Keratinocyte (primary cell): Measurements from ENCODE around the gene NOVA2. TPM values are rescaled to one million over a fixed set of nuclear protein-coding genes. Genes with fewer than 3 reads are reported as not detected.

Experiments used
- DNase-seq: peaks from one replicate; pipeline ENCODE4 v3.0.0-alpha.2; 2011; ENCODE audit warnings: low read depth, missing footprints, low spot score
- FAIRE-seq: peaks from 2 replicates; lab custom pipeline; 2011; peaks lifted over from hg19 to GRCh38; lab: Jason Lieb, UNC
- H2AFZ ChIP-seq: 2 replicates; pipeline ENCODE4 v1.6.0; 2012; ENCODE audit warnings: low read length, control low read depth, inconsistent platforms; ENCODE audit not compliant: control insufficient read depth
- H3K27ac ChIP-seq: 2 replicates; pipeline ENCODE4 v1.5.1; 2011; ENCODE audit warnings: low read length; ENCODE audit not compliant: control insufficient read depth, insufficient read depth
- H3K27me3 ChIP-seq: 3 replicates; pipeline ENCODE4 v1.6.0; 2011; ENCODE audit warnings: low read length; ENCODE audit not compliant: control insufficient read depth, insufficient read depth; ENCODE audit errors: extremely low read depth
- H3K36me3 ChIP-seq, 2 experiments: 2 replicates in 1 of 2; 3 replicates in 1 of 2; pipeline ENCODE4 v1.5.1; 2011; ENCODE audit warnings: low read length in 2 of 2, mild to moderate bottlenecking in 1 of 2; ENCODE audit not compliant: control insufficient read depth in 2 of 2, insufficient read depth in 2 of 2; ENCODE audit errors: extremely low read depth in 1 of 2
- H3K4me1 ChIP-seq: 3 replicates; pipeline ENCODE4 v1.5.1; 2011; ENCODE audit warnings: low read length; ENCODE audit not compliant: control insufficient read depth, insufficient read depth; ENCODE audit errors: extremely low read depth
- H3K4me2 ChIP-seq: 3 replicates; pipeline ENCODE4 v1.6.0; 2011; ENCODE audit warnings: low read depth, low read length; ENCODE audit not compliant: control insufficient read depth, insufficient read depth; ENCODE audit errors: extremely low read depth
- H3K4me3 ChIP-seq, 3 experiments: fragments of 200-600 bp in 1 of 3; sonication (generic) in 1 of 3; 2 replicates in 2 of 3; 3 replicates in 1 of 3; pipeline ENCODE4 v1.5.1; 2011 to 2016; ENCODE audit warnings: low read length in 3 of 3, mild to moderate bottlenecking in 3 of 3, control low read depth in 2 of 3, inconsistent platforms in 1 of 3, low read depth in 1 of 3, mixed read lengths in 1 of 3, mixed run types in 1 of 3, moderate library complexity in 1 of 3; ENCODE audit not compliant: control insufficient read depth in 2 of 3, insufficient read depth in 2 of 3; ENCODE audit errors: extremely low read depth in 1 of 3
- H3K79me2 ChIP-seq: 2 replicates; pipeline ENCODE4 v1.6.0; 2012; ENCODE audit warnings: low read length; ENCODE audit not compliant: control insufficient read depth, insufficient read depth
- H3K9ac ChIP-seq: 3 replicates; pipeline ENCODE4 v1.6.0; 2011; ENCODE audit warnings: low read length; ENCODE audit not compliant: control insufficient read depth, insufficient read depth; ENCODE audit errors: extremely low read depth
- H3K9me1 ChIP-seq: 3 replicates; pipeline ENCODE4 v1.6.0; 2011; ENCODE audit warnings: low read length; ENCODE audit not compliant: control insufficient read depth, insufficient read depth; ENCODE audit errors: extremely low read depth
- H3K9me3 ChIP-seq: 2 replicates; pipeline ENCODE4 v1.5.1; 2012; ENCODE audit warnings: low read depth, low read length; ENCODE audit not compliant: control insufficient read depth
- H4K20me1 ChIP-seq: 3 replicates; pipeline ENCODE4 v1.6.0; 2011; ENCODE audit warnings: low read length; ENCODE audit not compliant: control insufficient read depth, insufficient read depth; ENCODE audit errors: extremely low read depth
- EZH2 ChIP-seq: IDR thresholded peaks from one replicate; pipeline ENCODE4 v1.6.1; 2012; ENCODE audit warnings: inconsistent platforms, mild to moderate bottlenecking, low read length, moderate library complexity
- dilution Hi-C: fragments of 300-500 bp; cut with MboI; formaldehyde crosslinking; loops from one replicate; pipeline ENCODE4 v1.7.0; 2020; ENCODE audit warnings: low sequenced_read_pairs; ENCODE audit not compliant: extremely low pct_ligation_motif_present
- polyA plus RNA-seq, 5 experiments: library from polyadenylated mRNA; depleted of rRNA in 3 of 5; stranded (reverse) in 3 of 5; stranded (forward) in 1 of 5; unstranded in 1 of 5; fragments of >200 nt; gene quantifications; 1 replicate in 1 of 5; 2 replicates in 3 of 5; 3 replicates in 1 of 5; pipeline versions ENCODE4 v1.2.1 to v1.2.3, GENCODE V29; 2011 to 2012; ENCODE audit warnings: missing spikeins in 2 of 5, low read depth in 1 of 5, low replicate concordance in 1 of 5
- TF ChIP-seq, protein P1 (sequence below), 3 experiments: IDR thresholded peaks in 1 of 3; conservative IDR thresholded peaks in 1 of 3; optimal IDR thresholded peaks in 1 of 3; 2 replicates in 2 of 3; 3 replicates in 1 of 3; pipeline versions ENCODE3 to v1.5.1; 2011; ENCODE audit warnings: low read length in 3 of 3, mild to moderate bottlenecking in 3 of 3, moderate library complexity in 2 of 3, control low read depth in 1 of 3, inconsistent platforms in 1 of 3; ENCODE audit not compliant: insufficient read depth in 2 of 3; ENCODE audit errors: extremely low read depth in 1 of 3

NOVA2 gene
- polyA plus RNA-seq, 1 donor (not counting 4 experiments of a cell fraction or from before 2014, with no cell fraction given), result not detected

GRCh38 chr19:45902651-45903625 is 70.7 kb downstream of the NOVA2 start:
- dilution Hi-C loops, result no loop called here
- peaks cover 6 to 7% of the 10 kb centered on the region in 2 experiments for H3K36me3 ChIP-seq

DNA sequence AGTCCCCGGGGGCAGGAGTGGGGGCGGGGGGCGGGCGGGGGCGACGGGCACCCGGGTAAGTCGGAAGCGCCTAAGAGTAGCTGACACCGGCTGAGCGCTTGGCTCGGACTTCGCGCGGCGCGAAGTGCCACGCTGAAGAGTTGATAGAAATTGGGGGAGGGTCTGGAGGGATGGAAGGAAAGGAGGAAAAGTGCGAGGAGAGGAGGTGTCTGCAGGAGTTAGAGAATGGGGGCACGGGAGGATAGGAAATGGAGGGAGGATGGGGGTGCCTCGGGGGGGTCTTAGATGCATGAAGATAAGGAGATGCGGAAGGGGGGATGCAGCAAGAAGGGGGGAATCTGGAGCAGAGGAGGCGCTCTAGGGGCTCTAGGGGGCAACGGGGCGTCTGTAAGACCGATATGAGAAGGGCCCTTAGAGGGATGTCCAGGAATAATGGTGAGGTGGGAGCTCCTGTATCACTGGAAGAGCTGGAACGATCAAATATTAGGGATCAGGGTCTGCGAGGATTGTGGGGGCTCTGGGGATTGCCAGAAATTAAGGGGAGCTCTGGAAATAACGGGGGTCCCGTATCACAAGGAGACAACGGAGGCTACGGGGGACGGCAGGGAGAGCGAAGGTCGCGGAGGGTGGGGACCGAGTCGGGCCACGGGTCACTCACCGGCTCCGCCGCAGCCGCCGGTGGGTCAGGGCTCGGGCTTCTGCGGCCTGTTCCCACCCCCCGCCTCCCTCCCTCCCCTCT is 71.6 kb downstream of the NOVA2 start, which contains the start of gene MYPOP:
TSS of gene MYPOP (minus strand) at position 702 of the 739 bp plus-strand sequence. CDS start 840 bp downstream, outside the sequence.
- Histone ChIP-seq H3K36me3 (peaks cover 6 to 7% of the 10 kb centered on the region in 2 experiments), H3K27ac (peak within 1 kb of the TSS; percentile 40), H2AFZ (peak within 1 kb of the TSS; percentile 96), H3K9me3 (no peaks in the 10 kb centered on the region), H3K4me2 (peak within 1 kb of the TSS; percentile 81), H3K9me1 (no peaks in the 10 kb centered on the region), H3K27me3 (no peaks in the 10 kb centered on the region), H3K4me3 (peak within 1 kb of the TSS; percentile 81 to 94 (median 90)), H3K4me1 (peaks cover 6% of the 10 kb centered on the region), H3K9ac (peak within 1 kb of the TSS; percentile 79), H3K79me2 (peaks cover 2% of the 10 kb centered on the region), H4K20me1 (no peaks in the 10 kb centered on the region)
- TF ChIP-seq, protein P1, sequence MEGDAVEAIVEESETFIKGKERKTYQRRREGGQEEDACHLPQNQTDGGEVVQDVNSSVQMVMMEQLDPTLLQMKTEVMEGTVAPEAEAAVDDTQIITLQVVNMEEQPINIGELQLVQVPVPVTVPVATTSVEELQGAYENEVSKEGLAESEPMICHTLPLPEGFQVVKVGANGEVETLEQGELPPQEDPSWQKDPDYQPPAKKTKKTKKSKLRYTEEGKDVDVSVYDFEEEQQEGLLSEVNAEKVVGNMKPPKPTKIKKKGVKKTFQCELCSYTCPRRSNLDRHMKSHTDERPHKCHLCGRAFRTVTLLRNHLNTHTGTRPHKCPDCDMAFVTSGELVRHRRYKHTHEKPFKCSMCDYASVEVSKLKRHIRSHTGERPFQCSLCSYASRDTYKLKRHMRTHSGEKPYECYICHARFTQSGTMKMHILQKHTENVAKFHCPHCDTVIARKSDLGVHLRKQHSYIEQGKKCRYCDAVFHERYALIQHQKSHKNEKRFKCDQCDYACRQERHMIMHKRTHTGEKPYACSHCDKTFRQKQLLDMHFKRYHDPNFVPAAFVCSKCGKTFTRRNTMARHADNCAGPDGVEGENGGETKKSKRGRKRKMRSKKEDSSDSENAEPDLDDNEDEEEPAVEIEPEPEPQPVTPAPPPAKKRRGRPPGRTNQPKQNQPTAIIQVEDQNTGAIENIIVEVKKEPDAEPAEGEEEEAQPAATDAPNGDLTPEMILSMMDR (optimal IDR thresholded peaks at IDR 0.05 in 1 of 3, IDR thresholded peaks at IDR 0.05 in 1 of 3, conservative IDR thresholded peaks at IDR 0.05 in 1 of 3; ENCODE audit: extremely low read depth in 1 of 3, insufficient read depth in 2 of 3, low read length in 3 of 3), result no peak
- TF ChIP-seq EZH2, result no peak
- DNase-seq, result no peak
- no peak for FAIRE-seq
- dilution Hi-C loops, result no loop called here

More at GRCh38 chr19:45902651-45903625, 70.7 kb downstream of the NOVA2 start:
- Histone ChIP-seq H3K9me3 (no peaks in the 10 kb centered on the region), H3K79me2 (peaks cover 2% of the 10 kb centered on the region), H3K4me2 (peak overlapping the region; percentile 81), H3K27me3 (no peaks in the 10 kb centered on the region), H2AFZ (peak overlapping the region; percentile 96), H3K4me3 (peak overlapping the region; percentile 71 to 81 (median 79)), H3K27ac (peak overlapping the region; percentile 10), H3K9ac (peak overlapping the region; percentile 43), H3K4me1 (peaks cover 6% of the 10 kb centered on the region), H3K9me1 (no peaks in the 10 kb centered on the region), H4K20me1 (no peaks in the 10 kb centered on the region)
- DNase-seq, result peak; percentile 85
- peak; percentile 63 for FAIRE-seq
- TF ChIP-seq, protein P1 (optimal IDR thresholded peaks at IDR 0.05 in 1 of 3, IDR thresholded peaks at IDR 0.05 in 1 of 3, conservative IDR thresholded peaks at IDR 0.05 in 1 of 3; ENCODE audit: extremely low read depth in 1 of 3, insufficient read depth in 2 of 3, low read length in 3 of 3), result no peak
- TF ChIP-seq EZH2, result no peak
